HG02623 (cell line): ENCODE measurements around the gene SLC25A47.

Experiments used
- ATAC-seq: cut with Tn5 transposase; IDR thresholded peaks from one replicate; pipeline ENCODE4 v1.9.1; 2021; ENCODE audit warnings: moderate library complexity; ENCODE audit not compliant: unreplicated experiment

SLC25A47 gene

GRCh38 chr14:100322138-100322957, 791 bp upstream of the SLC25A47 start:
- ATAC-seq: no peak

GRCh38 chr14:100323942-100324307, 786 bp downstream of the SLC25A47 start:
- no peak for ATAC-seq

- ATAC-seq: no peak
These were observed 2.1 kb downstream of the SLC25A47 start for GRCh38 chr14:100325231-100325632.

- ATAC-seq: no peak
These were observed 2.8 kb downstream of the SLC25A47 start for GRCh38 chr14:100325958-100326357.

- ATAC-seq: no peak
These were observed 4.0 kb downstream of the SLC25A47 start for GRCh38 chr14:100327128-100327527.

- ATAC-seq: no peak
These were observed 5.5 kb downstream of the SLC25A47 start for GRCh38 chr14:100328495-100329163.

- ATAC-seq: no peak
These were observed 6.3 kb downstream of the SLC25A47 start for GRCh38 chr14:100329233-100330006.

GRCh38 chr14:100330007-100330344, 6.8 kb downstream of the SLC25A47 start:
- ATAC-seq: no peak

- ATAC-seq: no peak
These were observed 7.3 kb downstream of the SLC25A47 start for GRCh38 chr14:100330388-100330931.

- no peak for ATAC-seq
These were observed 9.0 kb downstream of the SLC25A47 start for GRCh38 chr14:100332071-100332639.

- ATAC-seq: no peak
These were observed 9.7 kb downstream of the SLC25A47 start for GRCh38 chr14:100332797-100333196.

- no peak for ATAC-seq
These were observed 10.2 kb downstream of the SLC25A47 start for GRCh38 chr14:100333311-100333710.

GRCh38 chr14:100333827-100334226, 10.7 kb downstream of the SLC25A47 start:
- no peak for ATAC-seq

- ATAC-seq: no peak
These were observed 11.8 kb downstream of the SLC25A47 start for GRCh38 chr14:100334904-100335303.

- ATAC-seq: no peak
These were observed 13.7 kb downstream of the SLC25A47 start for GRCh38 chr14:100336618-100337530.

GRCh38 chr14:100339766-100340422, 16.8 kb downstream of the SLC25A47 start:
- ATAC-seq: no peak

GRCh38 chr14:100340423-100340813, 17.3 kb downstream of the SLC25A47 start:
- no peak for ATAC-seq

GRCh38 chr14:100341301-100342031, 18.3 kb downstream of the SLC25A47 start:
- no peak for ATAC-seq

GRCh38 chr14:100342195-100342594, 19.1 kb downstream of the SLC25A47 start:
- no peak for ATAC-seq
